PFSK-1 (cell line): ENCODE data around the gene CCDC13.

Experiments used
- FOXP2 ChIP-seq: optimal IDR thresholded peaks from 2 replicates; pipeline ENCODE3; 2011; ENCODE audit warnings: borderline replicate concordance, control low read depth, inconsistent platforms; ENCODE audit not compliant: insufficient read depth; ENCODE audit errors: extremely low read length, extremely low read depth
- POLR2AphosphoS5 ChIP-seq: IDR thresholded peaks from 2 replicates; pipeline ENCODE4 v1.6.1; 2012; ENCODE audit warnings: low read depth, mild to moderate bottlenecking, control low read depth, low read length, moderate library complexity
- REST ChIP-seq, 2 experiments: IDR thresholded peaks; 2 replicates each; pipeline versions ENCODE4 v1.6.1 to v1.8.0; 2011 to 2012; ENCODE audit warnings: low read depth in 2 of 2, low read length in 2 of 2, control low read depth in 1 of 2, inconsistent platforms in 1 of 2, mild to moderate bottlenecking in 1 of 2, moderate library complexity in 1 of 2; ENCODE audit not compliant: insufficient read depth in 1 of 2
- SIN3A ChIP-seq: IDR thresholded peaks from 2 replicates; pipeline ENCODE4 v1.6.1; 2012; ENCODE audit warnings: mild to moderate bottlenecking, low read length, moderate library complexity, borderline replicate concordance; ENCODE audit not compliant: insufficient read depth
- TAF1 ChIP-seq: IDR thresholded peaks from 2 replicates; pipeline ENCODE4 v1.6.1; 2012; ENCODE audit warnings: low read length, control low read depth, borderline replicate concordance; ENCODE audit not compliant: insufficient read depth

The CCDC13 gene

GRCh38 chr3:42751609-42752008 is 21.4 kb downstream of the CCDC13 start:
- TF ChIP-seq POLR2AphosphoS5 (no peak), FOXP2 (no peak), TAF1 (no peak), SIN3A (no peak), REST (IDR thresholded peaks at IDR 0.05; ENCODE audit: insufficient read depth in 1 of 2, low read depth in 2 of 2, low read length in 2 of 2) (no peak)

- TF ChIP-seq TAF1 (no peak), SIN3A (no peak), POLR2AphosphoS5 (no peak), FOXP2 (no peak), REST (IDR thresholded peaks at IDR 0.05; ENCODE audit: insufficient read depth in 1 of 2, low read depth in 2 of 2, low read length in 2 of 2) (no peak)
Observed at GRCh38 chr3:42750834-42751233, 22.2 kb downstream of the CCDC13 start.

- TF ChIP-seq POLR2AphosphoS5 (no peak), TAF1 (no peak), REST (IDR thresholded peaks at IDR 0.05; ENCODE audit: insufficient read depth in 1 of 2, low read depth in 2 of 2, low read length in 2 of 2) (no peak), SIN3A (no peak), FOXP2 (no peak)
Observed at GRCh38 chr3:42749753-42750231, 23.3 kb downstream of the CCDC13 start.

- TF ChIP-seq POLR2AphosphoS5 (no peak), TAF1 (no peak), SIN3A (no peak), REST (IDR thresholded peaks at IDR 0.05; ENCODE audit: insufficient read depth in 1 of 2, low read depth in 2 of 2, low read length in 2 of 2) (no peak), FOXP2 (no peak)
Observed at GRCh38 chr3:42749025-42749752, 23.9 kb downstream of the CCDC13 start.
